Vagina (tissue), 2 donors: ENCODE data around the gene AVPR2. TPM values are rescaled to one million over a fixed set of nuclear protein-coding genes. Genes with fewer than 3 reads are reported as not detected.

Experiments used
- DNase-seq, 2 donors: peaks; one replicate each; pipeline ENCODE4 v3.0.0-alpha.2; 2017; ENCODE audit errors: extremely low spot score in 2 of 2
- H3K27ac ChIP-seq: fragments of 200-600 bp; sonication (generic); one replicate; pipeline ENCODE4 v1.5.1; 2019
- H3K27me3 ChIP-seq: fragments of 200-600 bp; sonication (generic); one replicate; pipeline ENCODE4 v1.5.1; 2019
- H3K36me3 ChIP-seq, 2 donors: fragments of 200-600 bp; sonication (generic); one replicate each; pipeline ENCODE4 v1.5.1; 2017 to 2019
- H3K4me1 ChIP-seq: fragments of 200-600 bp; sonication (generic); one replicate; pipeline ENCODE4 v1.5.1; 2019
- H3K4me3 ChIP-seq, 2 donors: fragments of 200-600 bp; sonication (generic); 1 replicate in 1 of 2; 2 replicates in 1 of 2; pipeline ENCODE4 v1.5.1; 2016 to 2019
- H3K9me3 ChIP-seq: fragments of 200-600 bp; sonication (generic); one replicate; pipeline ENCODE4 v1.5.1; 2019
- CTCF ChIP-seq, 3 experiments: fragments of 450-650 bp in 2 of 3; fragments of 200-600 bp in 1 of 3; sonication (generic) in 1 of 3; IDR thresholded peaks; one replicate each; pipeline ENCODE4 v1.5.1; 2017 to 2019; ENCODE audit warnings: antibody characterized with exemption in 3 of 3, mild to moderate bottlenecking in 2 of 3, moderate library complexity in 2 of 3
- POLR2A ChIP-seq, 2 donors: fragments of 450-650 bp; IDR thresholded peaks; one replicate each; pipeline ENCODE4 v1.6.1; 2017; ENCODE audit warnings: antibody characterized with exemption in 2 of 2, mild to moderate bottlenecking in 2 of 2, moderate library complexity in 2 of 2
- POLR2AphosphoS5 ChIP-seq, 2 donors: sonication (generic); formaldehyde crosslinking; IDR thresholded peaks; one replicate each; pipeline ENCODE4 v1.9.0; 2017; ENCODE audit warnings: antibody characterized with exemption in 2 of 2, mild to moderate bottlenecking in 2 of 2, low read depth in 1 of 2; ENCODE audit not compliant: insufficient read depth in 1 of 2
- intact Hi-C: fragments of 100-400 bp; cut with DNase I; formaldehyde crosslinking; loops from one replicate; pipeline ENCODE4 v1.15.1; 2023
- total RNA-seq: library from RNA; depleted of rRNA; stranded (reverse); fragments of >200 nt; gene quantifications from one replicate; pipeline ENCODE4 v1.2.3, GENCODE V29; 2016

Gene AVPR2
- total RNA-seq, 1 donor from 2014 or later: 4.9 TPM

GRCh38 chrX:153861733-153862310 is 42.7 kb upstream of the AVPR2 start:
- no peaks in the 10 kb centered on the region for H3K27me3 ChIP-seq
- no peak for TF ChIP-seq CTCF (IDR thresholded peaks at IDR 0.05)
- no peak for TF ChIP-seq POLR2AphosphoS5 (IDR thresholded peaks at IDR 0.05; ENCODE audit: insufficient read depth in 1 of 2, low read depth in 1 of 2)
- no peak for TF ChIP-seq POLR2A (IDR thresholded peaks at IDR 0.05)

GRCh38 chrX:153862369-153863250 is 41.9 kb upstream of the AVPR2 start:
- no peak overlapping the region for H3K27ac ChIP-seq
- intact Hi-C loops: loop anchor here (10.0 kb wide), 1 partner anchor 768 kb away; no protein-coding TSS in a partner anchor
- H3K4me1 ChIP-seq: no peaks in the 10 kb centered on the region
- no peak for DNase-seq
- no peak overlapping the region for H3K4me3 ChIP-seq
- no peaks in the 10 kb centered on the region for H3K36me3 ChIP-seq
- TF ChIP-seq POLR2AphosphoS5 (IDR thresholded peaks at IDR 0.05; ENCODE audit: insufficient read depth in 1 of 2, low read depth in 1 of 2) (no peak), CTCF (IDR thresholded peaks at IDR 0.05) (no peak), POLR2A (IDR thresholded peaks at IDR 0.05) (no peak)
- no peaks in the 10 kb centered on the region for H3K27me3 ChIP-seq
- H3K9me3 ChIP-seq: no peaks in the 10 kb centered on the region

More at GRCh38 chrX:153861733-153862310, 42.7 kb upstream of the AVPR2 start:
- intact Hi-C loops: loop anchor here (10.0 kb wide), 1 partner anchor 767 kb away; no protein-coding TSS in a partner anchor
- Histone ChIP-seq H3K4me3 (no peak overlapping the region), H3K27ac (no peak overlapping the region), H3K36me3 (no peaks in the 10 kb centered on the region), H3K4me1 (no peaks in the 10 kb centered on the region), H3K9me3 (no peaks in the 10 kb centered on the region)
- DNase-seq: no peak

GRCh38 chrX:153863251-153863991 is 41.1 kb upstream of the AVPR2 start:
- no peak overlapping the region for H3K4me3 ChIP-seq
- H3K9me3 ChIP-seq: no peaks in the 10 kb centered on the region
- TF ChIP-seq POLR2A (IDR thresholded peaks at IDR 0.05) (no peak), POLR2AphosphoS5 (IDR thresholded peaks at IDR 0.05; ENCODE audit: insufficient read depth in 1 of 2, low read depth in 1 of 2) (no peak), CTCF (IDR thresholded peaks at IDR 0.05) (no peak)
- DNase-seq: no peak
- no peak overlapping the region for H3K27ac ChIP-seq
- intact Hi-C loops: loop anchor here (10.0 kb wide), 1 partner anchor 769 kb away; no protein-coding TSS in a partner anchor
- no peaks in the 10 kb centered on the region for H3K36me3 ChIP-seq
- H3K4me1 ChIP-seq: no peaks in the 10 kb centered on the region
- H3K27me3 ChIP-seq: no peaks in the 10 kb centered on the region

- no peak for TF ChIP-seq CTCF (IDR thresholded peaks at IDR 0.05)
- TF ChIP-seq POLR2A (IDR thresholded peaks at IDR 0.05): no peak
- no peak for TF ChIP-seq POLR2AphosphoS5 (IDR thresholded peaks at IDR 0.05; ENCODE audit: insufficient read depth in 1 of 2, low read depth in 1 of 2)
- no peaks in the 10 kb centered on the region for H3K27me3 ChIP-seq
- intact Hi-C loops: loop anchor here (10.0 kb wide), 1 partner anchor 769 kb away; no protein-coding TSS in a partner anchor
- DNase-seq: no peak
- H3K4me3 ChIP-seq: no peak overlapping the region
- H3K36me3 ChIP-seq: no peaks in the 10 kb centered on the region
- no peaks in the 10 kb centered on the region for H3K4me1 ChIP-seq
- no peaks in the 10 kb centered on the region for H3K9me3 ChIP-seq
- H3K27ac ChIP-seq: no peak overlapping the region
Observed at GRCh38 chrX:153864101-153864500, 40.4 kb upstream of the AVPR2 start.
